ENCODE data around the gene TTBK2.
A peak's percentile ranks its signal among the peaks of the same experiment; 100 is the strongest.

The TTBK2 gene

GRCh38 chr15:42750306-42750705, 170.3 kb downstream of the TTBK2 start:
- DNase-seq = no peak

DNA sequence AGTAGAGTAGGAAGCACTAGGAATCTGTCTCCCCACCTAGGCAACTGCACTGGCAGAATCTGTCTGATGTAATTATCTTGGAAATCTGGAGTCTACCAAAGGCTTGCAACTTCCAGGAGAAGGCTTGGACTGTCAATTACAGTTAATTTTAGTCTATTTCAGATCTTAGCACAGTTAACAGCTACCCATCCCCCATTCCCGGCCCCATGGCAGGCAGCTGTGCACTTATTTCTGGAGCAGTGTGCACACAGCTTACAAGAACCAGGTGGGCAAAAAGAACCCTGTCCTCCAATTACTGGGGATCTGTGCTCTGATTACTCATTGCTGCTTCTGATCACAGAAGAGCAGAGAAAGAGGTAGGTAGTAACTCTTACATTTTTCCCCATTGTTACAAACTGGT, 171.3 kb downstream of the TTBK2 start:
- no peak for DNase-seq

DNA sequence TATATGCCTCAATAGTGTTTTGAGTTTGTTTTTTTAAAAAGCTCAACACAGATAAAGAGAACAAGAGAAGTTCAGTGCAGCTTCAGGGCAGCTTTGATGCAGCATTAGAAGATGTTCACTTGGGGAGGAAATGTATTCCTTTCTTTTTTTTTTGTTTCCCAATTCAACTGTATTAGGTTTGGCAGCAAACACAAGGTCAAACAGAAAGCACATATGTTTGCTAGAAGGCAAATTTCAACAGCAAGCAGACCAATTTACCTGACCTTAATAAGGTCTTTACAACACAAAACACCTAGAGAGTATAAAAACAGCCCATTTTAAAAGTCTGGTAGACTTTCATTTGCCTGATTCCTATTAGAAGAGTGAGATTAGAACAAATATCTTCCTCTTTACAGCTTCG, 176.4 kb downstream of the TTBK2 start:
- DNase-seq = no peak

GRCh38 chr15:42742149-42742548, 178.4 kb downstream of the TTBK2 start:
- no peak for DNase-seq

- no peak for DNase-seq
Observed at GRCh38 chr15:42741710-42742109, 178.9 kb downstream of the TTBK2 start.

- no peak for DNase-seq
Observed at GRCh38 chr15:42737529-42738328, 182.8 kb downstream of the TTBK2 start.

DNA sequence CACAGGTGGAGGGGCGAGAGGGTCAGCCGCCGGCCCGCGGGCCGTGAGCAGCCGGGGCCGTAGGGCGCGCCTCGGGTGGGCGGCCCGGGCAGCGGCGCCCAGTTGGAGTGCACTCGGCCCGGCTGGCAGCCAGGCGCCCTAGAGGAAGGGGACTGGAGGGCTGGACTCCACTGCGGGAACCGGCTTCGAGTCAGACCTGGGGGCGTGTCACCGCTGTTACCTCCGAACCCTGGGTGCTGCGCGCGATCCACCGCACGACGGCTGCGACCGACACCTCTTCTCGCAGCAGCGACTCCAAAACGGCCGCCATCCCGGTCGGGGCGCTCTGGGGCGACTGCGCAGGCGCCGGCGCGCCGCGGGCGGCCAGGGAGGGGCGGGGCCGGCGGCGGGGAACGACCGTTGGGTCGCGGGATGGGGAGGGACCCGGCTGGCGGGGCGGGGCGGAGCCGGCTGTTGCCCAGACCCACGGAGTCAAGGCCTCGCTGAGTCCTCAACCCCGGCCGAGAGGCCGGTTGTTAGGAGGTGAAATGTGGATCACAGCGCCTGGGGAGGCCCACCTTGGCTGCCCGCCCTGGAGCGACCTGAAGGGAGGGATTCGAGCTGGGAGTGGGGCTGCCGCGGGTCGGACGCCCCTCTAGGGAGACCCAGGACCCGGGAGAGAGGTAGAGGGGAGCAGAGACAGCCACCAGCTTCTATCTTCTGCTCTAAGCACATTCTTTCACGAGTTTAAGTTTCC, 183.6 kb downstream of the TTBK2 start, which contains the start of gene CDAN1:
CDAN1 (minus strand) TSS at position 336 of the 736 bp plus-strand sequence; CDS start at position 310, 26 bp downstream.
- peak; percentile 96 for DNase-seq

GRCh38 chr15:42736178-42736792, 184.3 kb downstream of the TTBK2 start:
- peak; percentile 27 for DNase-seq

DNA sequence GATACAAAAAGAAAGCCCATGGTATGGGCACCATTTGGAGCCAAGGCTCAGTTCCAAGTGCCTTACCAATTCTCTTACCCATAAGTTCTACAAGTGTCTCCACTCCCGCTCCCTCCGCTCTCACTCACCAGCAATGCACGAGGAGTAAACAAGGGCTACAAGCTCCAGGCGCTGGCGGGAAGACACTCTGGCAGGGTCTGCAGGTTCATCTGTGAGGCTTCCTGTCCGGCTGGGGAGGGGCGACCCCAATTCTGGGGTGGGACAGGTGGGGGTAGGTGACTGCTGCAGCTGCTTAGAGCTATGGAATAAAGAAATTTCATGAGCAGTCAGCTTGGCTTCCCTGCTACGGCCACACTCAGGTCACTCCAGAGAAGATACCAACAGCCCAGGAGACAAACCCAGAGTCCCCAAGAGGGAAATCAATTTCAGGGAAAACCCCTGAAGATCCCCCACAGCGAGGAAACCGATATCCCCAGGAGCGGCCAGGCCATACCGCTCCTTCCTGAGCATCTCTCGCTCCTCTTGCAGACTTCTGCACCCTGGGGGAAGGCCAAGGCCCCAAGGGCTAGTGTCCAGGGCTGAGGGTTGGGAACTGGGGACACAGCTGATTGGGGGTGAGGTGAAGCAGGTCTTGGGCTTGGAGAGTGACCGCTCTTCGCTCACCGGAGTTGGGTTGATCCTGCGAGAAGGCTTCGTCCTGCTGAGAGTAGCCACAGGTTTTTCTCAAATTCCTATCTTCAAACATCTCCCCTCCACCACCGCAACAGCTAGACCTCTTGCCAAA, 185.0 kb downstream of the TTBK2 start:
- DNase-seq = no peak

DNA sequence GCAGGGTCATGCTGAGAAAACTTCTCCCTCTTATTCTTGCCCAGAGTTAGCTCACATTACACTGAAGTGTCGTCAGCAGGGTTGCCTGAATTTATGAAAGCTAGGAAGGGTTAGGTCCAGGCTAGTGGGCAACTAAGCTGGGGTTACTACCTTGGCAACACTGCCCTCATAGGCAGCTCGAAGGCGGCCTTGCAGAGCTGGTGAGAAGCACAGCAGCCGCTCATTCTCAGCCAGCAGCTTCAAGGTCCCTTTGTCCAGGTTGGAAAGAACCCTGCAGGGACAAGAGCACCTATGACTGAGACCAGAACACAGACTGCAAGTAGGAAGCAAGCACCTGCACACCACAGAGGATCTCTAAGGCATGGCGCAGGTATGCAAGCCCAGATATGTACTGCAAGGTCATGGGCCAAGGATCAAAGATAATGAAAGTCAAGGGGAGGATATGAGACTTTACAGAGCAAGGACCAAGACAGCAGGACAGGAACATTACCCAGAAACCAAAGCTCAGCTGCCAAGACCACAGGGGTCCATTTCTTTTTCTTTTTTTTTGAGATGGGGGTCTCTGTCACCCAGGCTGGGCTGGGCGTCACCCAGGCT, 186.4 kb downstream of the TTBK2 start:
- no peak for DNase-seq

DNA sequence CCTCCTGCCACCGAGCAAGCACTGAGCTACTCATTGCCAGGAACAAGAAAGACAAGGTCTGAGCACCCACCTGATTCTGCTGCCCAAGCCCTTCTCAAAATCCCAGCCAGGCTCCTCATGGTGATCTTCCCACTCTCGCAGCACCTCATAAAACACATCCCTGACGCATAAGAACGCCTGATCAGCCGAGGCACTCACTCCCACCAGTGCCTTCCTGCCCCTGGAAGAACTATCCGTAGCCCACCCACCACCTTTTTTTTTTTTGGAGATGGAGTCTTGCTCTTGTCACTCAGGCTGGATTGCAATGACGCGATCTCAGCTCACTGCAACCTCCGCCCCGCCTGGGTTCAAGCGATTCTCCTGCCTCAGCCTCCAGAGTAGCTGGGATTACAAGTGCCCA, 187.6 kb downstream of the TTBK2 start:
- no peak for DNase-seq

DNA sequence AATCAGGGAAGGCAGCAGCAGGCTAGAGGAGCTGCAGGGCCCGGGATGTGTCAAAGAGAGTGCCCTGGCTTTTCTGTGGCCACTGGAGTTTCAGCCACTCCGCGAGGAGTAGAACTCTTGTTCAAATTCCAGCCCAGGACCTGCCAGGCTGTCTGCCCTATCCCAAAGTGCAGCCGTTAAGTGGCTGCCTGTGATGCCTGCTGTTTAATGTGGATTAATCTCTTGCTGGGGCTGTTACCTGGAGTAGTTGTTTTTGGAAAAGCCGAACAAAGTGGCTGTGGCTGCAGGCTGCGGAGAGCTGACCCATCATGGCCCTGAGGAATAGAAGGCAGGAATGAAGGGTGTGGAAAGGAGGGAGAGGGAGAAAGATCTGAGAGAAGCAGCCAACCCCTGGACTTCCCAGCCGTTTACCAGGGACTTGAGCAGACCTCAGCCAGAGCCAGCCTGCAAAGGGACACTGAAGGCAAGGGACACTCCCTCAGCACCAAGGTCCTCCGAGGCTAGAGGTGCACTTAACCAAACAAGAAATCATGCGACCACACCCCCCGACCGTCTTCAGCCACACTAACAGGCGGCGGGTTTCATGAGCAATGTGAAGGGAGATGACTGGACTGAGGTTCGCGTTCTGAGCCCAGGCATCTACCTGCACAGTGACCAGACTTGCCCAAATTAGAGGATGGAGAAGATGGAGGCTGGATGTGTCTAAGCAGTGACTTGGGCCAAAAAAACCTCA, 188.3 kb downstream of the TTBK2 start:
- DNase-seq = no peak

DNA sequence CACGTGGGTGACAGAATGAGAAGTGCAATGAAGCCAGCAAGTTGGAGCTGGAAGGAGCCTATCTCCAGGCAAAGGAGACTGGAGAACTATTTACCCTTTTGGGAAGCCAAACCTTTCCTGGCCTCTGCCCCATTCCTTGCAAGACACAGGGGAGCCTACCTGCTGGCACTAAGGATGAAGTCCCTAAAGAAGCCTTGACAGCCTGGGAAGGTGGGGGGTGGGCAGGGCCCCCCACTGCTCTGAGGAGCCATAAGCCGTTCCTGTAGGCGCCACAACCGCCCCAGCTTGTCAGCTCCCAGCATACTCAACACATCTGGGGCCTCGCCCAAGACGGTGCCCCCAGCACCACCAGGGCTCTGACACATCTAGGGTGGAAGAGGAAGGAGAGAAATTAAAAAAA, 189.1 kb downstream of the TTBK2 start:
- DNase-seq = no peak

GRCh38 chr15:42730536-42730935, 190.0 kb downstream of the TTBK2 start:
- DNase-seq = no peak

DNA sequence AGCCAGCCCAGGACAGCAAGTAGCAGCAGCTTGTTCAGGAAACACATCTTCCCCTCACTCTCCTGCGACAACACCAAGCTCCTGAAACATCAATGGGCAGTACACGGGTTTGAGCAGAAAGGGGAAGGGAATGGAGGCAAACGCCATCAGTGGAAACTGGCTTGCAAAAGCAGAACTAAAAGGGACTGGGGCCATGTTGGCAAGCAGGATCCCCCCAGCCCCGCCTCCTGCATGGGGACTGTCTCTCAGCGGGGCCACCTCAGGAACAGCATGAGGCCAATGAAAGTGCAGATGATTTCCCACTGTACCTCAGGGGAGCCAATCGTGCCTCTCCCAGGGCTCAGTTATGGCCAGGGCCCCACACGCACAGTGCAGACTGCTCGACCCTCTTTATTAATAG, 190.4 kb downstream of the TTBK2 start:
- DNase-seq = no peak

- DNase-seq = no peak
Observed at GRCh38 chr15:42729409-42729808, 191.2 kb downstream of the TTBK2 start.

- no peak for DNase-seq
Observed at GRCh38 chr15:42728972-42729371, 191.6 kb downstream of the TTBK2 start.

- no peak for DNase-seq
Observed at GRCh38 chr15:42728560-42728959, 192.0 kb downstream of the TTBK2 start.

DNA sequence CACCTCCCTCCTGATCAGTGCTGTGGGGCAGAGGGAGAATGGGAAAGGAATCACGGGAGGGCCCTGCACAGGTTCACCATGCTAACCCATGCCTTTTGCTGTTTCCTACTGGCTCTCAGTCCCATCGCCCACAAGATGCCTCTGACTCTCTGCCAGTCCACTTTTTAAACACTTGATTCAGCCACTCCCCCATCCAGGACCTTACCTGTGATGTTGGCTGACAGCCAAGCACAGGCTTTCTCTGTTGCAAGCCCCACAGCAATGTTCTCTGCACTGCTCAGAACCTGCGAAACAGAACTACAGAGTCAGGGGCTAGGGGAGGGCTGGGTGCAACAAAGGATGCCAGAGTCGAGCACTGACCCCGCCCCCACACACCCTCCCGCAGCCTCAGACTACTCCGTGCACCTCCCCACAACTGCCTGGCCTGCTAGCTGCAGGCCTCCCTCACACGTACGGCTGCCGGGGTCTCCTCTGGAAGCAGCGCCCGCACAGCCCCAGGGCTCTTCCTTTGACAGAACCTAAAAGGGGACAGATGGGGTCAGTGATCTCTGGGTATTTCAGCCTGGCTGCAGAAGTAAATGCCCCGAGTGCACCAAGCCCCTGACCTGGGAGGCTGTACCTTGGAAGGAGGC, 192.7 kb downstream of the TTBK2 start:
- no peak for DNase-seq

GRCh38 chr15:42726114-42726513, 194.5 kb downstream of the TTBK2 start:
- no peak for DNase-seq

DNA sequence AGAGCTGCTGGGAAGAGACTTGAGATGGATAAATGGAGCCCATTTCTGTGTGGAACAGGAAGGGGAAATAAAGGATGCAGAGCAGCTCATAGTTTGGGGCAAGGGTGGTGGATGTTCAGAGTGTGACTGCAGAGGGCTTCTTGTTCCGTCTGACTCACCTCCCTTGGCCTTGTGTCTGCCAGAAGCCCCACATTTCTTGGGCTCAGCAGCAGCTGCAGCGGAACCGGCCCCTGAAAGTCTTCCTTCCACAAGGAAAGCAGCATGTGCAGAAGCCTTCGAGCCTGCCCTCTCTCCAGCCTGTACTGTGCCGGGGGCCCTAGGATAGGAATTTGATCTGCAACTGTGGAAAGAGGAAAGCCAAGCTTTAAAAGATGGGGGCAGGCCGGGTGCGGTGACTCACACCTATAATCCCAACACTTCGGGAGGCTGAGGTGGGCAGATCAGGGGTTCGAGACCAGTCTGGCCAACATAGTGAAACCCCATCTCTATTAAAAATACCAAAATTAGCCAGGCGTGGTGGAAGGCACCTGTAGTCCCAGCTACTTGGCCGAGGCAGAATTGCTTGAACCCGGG, 195.2 kb downstream of the TTBK2 start:
- DNase-seq = no peak

Measured in suppressor macrophage treated with lipopolysaccharide for 4 hours (primary cell).